NCI-H2171 (cell line): ENCODE measurements around the gene SH3PXD2A.

Source experiments
- DNase-seq: peaks from one replicate; lab custom pipeline; 2025; lab: John Stamatoyannopoulos, UW

The SH3PXD2A gene

DNA sequence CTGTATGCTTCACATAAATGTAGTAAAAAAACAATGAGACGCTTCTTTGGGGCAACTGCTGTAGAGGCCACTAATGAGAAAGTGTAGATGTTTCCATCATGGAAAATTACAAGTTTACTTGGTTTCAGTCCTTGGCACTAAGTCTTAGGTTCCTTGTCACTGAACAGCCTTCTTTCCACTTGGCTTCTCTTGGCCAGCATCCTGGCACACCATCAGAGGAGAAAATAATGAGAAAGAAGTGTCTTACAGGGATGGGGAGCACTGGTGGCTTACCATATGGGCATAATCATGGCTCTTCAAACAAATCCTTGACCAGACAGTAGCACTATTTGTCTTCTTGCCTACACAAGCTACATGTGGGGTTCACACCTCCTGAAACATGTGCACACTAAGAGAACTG, 22.5 kb upstream of the SH3PXD2A start:
- DNase-seq, result no peak

DNA sequence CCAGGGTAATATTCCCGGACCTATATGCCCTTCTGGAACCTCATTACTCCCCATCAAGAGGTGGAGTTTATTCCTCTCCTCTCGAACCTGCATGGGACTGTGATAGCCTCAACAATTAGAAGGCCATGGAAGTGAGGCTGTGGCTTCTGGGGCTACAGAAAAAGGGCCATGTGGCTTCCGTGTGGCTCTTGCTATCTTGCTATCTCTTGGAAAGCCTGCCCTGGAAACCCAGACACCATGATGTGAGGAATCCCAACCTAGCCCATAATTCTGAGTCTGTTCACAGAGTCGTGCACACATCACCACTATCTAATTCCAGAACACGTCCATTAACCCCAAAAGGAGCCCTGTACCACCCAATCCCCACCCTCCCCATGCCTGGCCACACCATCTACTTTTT, 20.8 kb upstream of the SH3PXD2A start:
- no peak for DNase-seq

DNA sequence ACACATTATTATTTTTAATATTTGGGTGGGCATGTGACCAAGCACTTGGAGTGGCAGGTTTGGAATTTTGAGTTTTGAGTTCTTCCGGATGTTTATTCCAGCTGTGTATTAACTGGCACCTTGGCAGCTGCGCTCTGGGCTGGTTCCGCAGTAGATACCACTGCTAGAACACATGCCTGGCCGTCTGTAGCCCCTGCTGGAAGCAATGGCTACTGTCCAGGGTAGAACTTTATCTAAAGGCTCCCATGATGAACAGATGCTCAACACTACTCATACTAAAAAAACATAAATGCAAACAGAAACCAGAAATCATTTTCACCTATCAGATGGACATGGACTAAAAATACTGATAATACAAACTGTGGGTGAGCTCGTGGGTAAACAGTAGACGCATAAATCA, 19.4 kb upstream of the SH3PXD2A start:
- no peak for DNase-seq

DNA sequence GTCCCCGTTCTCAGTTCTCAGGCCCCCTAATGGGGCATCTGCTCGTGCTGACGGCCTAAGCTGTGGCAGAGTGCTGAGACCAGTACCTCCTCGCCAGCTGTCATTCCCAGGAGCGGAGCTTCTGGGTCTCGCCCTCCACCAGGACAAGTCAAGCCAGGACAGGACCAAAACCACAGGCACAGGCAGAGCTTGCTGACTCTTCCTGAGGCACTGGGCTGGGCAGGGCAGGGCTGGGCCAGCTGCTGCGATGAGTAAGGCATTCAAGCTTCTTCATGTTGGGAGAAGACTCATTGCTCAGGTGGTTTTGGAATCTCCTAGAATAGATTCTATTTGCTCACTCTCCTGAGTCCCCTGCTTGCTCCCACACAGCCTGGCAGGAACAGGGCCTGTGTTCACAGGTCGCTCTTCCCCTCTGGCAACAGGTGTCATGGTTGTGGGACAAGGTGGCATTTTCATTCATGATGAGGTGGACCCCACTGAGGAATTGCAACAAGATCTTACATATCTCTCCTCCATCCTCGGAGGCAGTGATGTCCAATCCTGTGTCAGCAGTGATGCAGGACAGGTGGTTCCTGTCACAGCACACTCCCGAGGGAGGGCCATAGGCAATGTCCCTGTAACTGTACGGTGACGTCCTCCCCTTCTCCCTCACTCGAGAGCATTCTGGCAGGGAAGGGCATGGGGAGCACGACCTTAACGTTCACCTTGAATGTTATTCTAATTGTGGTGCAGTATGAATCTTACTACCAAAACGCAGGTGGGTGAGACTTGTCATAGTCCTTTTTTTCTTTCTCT, 17.0 kb upstream of the SH3PXD2A start:
- DNase-seq, result no peak

DNA sequence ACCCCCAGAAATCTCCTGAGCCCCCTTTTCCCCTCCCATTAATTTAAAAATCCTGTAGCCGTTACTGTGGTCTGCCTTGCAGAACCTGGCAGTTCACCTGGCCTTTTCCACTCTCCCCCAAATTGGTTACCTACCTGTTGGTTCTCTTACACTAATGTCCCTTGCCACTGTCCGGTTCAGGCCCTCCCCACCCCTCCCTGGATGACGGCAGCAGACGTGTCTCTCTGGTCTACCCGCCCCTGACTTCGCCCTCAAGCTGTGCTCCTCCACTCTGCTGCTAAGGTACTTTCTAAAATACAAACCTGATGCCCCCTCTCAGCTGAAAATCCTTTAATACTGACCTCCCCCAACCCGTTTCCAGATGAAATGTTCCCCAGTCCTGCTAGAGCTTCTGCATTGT, 15.6 kb upstream of the SH3PXD2A start:
- no peak for DNase-seq

DNA sequence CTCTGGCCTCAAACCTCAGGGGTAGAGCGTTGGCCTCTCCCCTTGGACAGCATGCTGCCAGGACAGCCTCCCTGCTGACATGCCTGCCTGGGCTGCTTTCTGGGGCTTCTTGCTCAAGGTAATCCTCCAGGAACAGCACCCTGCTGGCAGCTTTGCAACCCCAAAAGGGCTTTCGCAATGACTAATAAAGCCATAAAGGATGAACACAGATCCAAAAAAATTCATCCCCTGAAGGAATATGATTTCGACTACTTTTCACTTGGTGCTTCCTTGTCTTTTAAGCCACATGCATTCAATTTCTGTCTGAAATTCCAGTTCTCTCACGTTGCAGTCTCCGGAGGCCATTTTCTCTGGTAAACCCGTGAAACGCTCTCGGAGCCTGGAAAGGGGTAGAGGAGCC, 15.1 kb upstream of the SH3PXD2A start:
- no peak for DNase-seq

DNA sequence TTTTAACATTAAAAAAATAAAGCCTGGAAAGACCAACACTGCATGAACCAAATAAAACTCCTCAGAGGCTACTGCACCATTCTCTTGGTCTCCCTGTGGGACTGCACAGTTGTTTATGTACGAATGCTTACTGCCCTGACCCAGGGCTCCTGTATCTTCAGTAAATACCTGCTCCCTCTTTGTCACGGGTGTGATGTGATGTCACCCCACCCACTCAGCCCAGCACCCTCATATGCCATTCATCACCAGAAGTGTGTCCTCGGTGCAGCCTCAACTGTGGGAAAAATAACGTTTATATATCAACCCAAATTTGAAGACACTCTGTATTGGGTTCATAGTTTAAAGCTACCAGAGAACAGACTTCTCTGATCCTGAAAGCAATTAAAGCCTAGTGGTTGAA, 14.0 kb upstream of the SH3PXD2A start:
- DNase-seq, result no peak

DNA sequence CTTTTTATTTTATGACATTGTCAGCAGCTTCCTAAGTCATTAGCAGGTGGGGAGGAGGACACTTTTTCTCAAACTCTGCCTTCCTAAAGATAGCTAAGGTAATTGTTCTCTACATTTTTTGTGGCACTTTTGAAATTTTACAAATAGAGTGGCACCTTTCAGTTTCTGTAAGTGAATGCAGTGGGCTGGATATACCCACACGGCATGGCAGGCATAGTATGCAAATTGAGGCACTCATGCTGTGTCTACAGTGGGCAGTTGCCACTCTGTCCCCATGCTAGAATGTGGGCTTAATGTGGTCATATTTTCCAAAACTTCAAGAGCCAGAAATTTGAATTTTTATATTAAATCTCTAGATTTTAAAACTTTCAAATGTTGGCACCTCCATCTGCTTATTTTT, 12.8 kb upstream of the SH3PXD2A start:
- DNase-seq, result no peak

DNA sequence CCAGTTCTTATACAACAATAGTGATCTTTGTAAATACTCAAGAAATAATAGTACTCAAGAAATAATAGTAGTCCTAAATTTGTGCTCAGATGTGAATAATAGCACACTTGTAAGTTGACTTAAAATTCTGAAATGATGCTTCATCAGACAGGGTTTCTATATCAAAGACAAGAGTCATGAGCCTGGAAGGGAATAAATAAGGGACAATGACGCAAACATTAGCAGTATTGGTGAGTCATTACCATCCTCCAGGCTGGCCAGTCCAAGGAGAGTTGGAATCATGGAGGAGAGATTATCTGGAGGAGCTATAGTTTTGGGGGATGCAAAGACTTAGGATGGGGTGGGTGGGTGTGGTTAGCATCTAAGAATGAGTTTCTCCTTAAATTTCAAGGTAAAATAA, 6.1 kb upstream of the SH3PXD2A start:
- DNase-seq, result no peak

DNA sequence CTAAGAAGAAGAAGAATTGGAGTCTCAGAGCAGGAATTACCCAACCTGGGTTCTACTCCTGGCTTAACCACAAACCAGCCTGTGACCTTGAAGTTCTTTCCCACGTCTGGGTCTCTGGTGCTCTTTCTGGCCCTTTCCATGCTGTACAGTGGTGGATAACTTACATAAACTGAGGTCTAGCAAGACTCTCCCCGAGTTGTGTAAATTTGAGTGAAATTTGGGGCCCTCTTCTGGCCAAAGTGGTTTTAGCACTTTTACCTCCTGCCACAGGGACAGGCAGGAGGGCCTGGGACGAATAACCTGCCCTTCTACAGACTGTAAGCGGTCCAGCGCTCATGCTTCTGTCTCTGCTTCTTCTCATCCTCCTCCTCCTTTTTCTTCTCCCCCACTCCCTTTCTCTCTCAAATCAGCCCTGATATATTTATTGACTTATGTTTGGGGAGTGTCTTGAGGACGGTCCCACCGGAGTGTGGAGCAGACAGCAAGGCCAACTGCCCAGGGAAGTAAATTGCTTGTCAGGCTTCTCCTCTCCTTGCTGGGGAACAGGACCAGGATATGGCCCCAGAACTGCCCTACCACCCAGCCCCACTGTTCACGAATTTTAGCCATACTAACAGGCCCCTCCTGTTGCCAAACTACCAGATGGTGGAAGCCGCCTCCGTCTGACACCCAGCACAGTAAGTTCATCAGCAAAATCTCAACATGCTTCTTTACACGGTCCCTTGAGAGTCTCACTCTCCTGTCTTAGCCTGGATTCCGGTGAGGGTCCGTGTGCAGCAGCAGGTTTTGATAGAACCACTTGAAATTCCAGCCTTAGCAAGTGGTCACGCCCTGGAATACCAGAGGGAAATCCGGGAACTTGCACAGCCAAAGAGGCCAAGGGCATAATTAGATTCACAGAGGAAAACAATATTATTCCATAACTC, 4.0 kb upstream of the SH3PXD2A start:
- DNase-seq, result no peak

DNA sequence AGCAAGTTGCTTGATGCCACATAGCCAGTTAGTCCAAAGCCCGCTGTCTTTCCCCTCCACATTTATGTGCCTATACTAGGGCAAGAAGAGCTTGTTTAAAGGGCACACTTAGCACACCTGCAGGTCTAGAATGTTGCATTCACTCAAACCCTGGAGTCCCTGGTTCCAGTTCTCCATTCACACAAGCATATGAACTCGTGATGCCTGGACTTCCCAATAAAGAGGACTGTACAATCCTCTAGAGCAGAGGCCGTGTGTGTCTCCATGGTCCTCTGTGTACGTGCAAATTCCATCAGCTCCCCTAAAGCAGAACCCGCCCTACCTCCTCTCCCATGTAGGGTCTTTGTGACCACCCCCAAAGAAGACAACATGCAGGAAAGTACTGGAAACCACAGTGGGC, 3.0 kb upstream of the SH3PXD2A start:
- DNase-seq, result no peak

DNA sequence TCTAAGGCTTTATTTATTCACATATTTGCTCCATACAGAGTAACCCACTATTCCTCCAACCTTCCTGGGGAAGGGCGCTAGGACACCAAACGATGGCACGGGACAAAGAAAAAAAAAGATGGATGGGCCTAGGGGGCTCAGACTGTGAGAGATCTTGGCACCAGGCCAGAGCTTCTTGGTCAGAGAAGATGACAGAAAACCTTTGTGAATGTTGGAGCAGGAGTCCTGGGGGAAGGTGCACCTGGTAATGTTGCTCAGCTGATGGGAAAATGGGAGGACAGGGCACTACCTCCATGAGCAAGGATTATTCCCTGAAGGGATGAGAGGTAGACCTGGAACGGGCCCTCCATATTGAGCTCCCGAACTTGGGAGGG, 1.4 kb upstream of the SH3PXD2A start:
- DNase-seq, result no peak

DNA sequence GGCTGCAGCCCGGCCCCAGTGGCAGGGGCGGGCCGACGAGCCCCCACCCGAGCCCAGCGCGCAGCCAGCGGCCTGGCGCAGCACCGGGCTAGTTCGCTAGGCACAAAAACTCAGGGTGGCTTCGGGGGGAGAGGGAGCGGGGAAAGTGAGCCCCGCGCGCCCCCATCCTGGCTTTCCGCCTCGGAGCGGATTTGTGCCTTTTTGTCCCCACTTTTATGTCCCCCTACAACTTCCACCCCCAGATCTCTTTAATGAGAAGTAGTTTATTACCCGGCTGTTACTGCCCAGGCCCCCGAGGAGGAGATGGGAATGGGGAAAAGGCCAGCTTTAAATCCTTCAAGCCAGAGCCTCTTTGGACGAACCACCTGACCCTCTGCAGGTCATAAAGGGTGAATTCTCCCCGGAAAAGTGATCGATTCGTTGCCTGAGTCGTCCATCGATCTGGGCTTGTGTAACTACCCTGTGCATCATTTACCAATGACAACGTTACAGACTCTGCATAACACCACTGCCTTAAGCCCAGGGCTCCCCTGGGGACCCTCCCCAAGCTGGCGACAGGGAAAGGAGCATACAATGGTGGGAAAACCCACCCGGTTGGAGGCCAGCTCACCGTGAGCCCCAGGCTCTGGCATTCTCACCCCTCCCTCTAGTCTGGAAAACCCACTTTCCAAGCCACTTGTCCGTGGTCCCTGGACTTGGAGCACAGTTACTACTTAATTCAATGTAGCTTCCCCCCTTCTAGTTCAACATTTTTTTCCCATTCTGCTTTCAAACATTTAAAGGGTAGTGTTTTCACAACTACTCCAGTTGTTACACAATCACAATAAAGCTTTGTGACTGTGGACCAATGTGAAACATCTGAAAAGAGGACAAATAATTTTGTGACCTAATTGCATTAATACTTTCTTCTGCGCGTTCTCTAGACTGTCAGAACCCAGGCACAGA, 748 bp upstream of the SH3PXD2A start:
- DNase-seq, result no peak

DNA sequence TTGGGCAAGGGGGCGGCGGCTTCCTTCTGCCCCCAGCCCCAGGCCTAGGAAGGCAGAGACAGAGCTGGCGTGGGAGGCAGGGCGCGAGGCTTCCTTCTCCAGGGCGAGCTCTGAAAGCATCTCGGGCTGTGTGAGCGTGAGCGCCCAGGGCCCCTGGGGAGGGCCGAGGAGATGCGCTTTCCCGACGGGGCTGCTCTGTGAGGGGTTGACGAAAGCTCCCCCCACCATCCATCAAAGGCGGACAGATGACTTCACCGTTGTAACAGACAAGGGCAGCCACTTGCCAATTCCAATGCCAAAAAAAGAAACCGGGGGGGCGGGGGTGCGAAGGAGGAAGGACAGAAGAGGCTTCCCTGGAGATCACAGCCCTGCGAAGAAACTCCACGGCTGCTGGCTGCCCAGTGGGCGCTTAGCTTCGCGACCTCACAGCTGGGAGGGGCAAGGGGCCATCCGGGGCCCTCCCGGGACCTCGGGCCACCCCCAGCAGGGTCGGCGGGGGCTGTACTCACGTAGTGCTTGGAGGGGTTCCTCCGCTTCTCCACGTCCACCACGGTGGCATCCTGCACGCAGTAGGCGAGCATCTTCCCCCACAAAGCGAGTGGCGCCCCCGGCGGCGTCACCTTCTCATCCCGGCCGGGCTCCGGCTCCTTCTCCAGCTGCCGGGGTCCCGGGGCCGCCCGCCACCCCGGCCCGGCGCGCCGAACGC, 537 bp downstream of the SH3PXD2A start:
- DNase-seq, result no peak

DNA sequence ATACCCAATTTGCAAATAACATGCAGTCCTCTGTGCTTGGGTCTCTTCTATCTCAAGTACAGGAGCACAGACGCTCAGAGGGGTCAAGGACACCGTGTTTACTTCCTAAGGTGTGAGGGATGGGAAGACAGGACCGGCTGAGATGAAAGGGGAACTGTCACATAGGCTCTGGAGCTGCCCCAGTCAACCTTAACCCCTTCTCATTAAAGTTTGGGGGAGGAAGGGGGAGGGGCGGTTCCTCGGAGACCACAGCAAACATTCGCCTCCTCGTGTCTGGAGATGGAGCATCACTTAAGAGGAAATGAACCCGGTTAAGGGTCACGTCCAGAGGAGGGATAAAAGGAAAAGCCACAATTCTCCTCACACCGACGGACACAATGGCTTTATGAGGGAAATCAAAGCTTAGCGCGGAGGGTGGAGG, 1.1 kb downstream of the SH3PXD2A start:
- no peak for DNase-seq

DNA sequence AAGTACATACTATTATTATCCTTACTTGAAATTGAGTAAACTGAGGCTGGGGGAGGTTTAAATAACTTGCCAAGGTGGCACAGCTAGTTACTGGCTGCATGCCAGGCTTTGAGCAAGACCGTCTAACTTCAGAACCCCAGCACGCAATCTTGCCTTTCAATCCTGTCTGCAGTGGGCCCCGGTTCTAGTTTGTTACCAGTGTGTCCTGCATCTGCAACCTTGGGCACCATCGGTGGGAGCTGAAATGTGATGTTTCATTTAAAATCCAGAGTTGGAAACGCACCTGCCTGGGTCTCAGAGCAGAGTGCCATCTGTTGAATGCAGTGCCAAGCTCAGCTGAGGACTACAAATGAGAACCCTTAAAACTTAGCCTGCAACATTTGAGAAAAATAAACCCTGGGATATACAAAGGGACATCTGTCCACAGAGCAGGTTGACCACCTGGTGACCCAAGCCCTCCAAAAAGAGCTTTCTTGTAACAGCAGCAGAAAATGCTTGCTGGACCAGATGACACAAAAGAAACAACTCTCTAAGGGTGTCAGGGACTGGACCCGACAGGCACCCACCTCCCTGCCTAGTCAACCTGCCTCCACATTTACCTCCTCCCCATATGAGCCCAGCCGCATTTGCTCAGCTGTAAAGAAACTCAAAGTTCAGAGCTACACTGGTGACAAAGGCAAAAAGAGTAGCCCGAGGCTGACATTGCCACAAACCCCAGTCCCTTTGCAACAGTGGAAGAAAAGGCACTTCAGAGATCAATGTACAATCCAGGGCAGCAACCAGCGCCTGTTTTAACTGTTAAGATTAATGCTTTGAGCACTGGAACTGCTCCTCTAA, 1.7 kb downstream of the SH3PXD2A start:
- no peak for DNase-seq

DNA sequence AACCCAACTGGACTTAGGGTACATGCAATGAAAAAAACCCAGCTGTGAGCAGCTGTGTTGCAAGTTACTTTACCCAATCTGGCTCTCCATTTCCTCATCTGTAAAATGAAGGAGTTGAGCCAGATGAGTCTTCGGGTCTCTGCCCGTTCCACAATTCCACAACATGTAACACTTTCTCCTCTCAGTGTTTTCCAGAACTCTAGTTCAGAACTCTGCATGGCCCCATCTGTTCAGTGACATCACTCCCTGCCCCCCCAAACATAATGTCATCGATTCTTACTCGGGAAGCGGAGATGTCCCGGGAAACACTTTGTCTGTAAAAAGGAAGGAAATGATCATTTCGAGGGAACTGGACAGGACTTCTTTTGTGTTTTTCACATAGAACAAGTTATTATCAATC, 2.5 kb downstream of the SH3PXD2A start:
- DNase-seq, result no peak

DNA sequence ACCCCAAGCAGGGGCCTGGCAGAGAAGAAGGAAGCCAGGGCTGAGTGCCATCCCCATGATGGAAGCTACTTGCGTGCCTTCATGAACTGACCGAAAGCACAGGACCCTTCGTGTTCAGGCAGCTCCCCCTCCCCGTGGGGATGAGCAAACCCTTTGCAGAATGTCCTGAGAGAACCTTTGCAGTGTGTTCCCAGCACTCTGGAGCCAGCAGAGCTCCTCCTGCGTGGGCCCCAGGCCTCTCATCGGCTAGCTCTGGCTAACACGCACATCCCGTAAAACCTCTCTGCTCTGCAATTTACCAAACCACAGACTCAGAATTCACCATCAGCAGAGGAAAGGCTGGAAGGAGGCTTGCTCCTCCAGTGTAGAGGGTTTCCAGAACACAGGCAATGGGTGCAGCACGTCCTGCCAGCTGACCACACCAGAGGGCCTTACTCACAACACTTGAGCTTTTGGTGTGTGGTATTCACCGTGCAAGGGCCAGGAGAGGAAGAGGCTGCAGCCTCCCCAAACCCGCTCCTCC, 3.1 kb downstream of the SH3PXD2A start:
- DNase-seq, result no peak

DNA sequence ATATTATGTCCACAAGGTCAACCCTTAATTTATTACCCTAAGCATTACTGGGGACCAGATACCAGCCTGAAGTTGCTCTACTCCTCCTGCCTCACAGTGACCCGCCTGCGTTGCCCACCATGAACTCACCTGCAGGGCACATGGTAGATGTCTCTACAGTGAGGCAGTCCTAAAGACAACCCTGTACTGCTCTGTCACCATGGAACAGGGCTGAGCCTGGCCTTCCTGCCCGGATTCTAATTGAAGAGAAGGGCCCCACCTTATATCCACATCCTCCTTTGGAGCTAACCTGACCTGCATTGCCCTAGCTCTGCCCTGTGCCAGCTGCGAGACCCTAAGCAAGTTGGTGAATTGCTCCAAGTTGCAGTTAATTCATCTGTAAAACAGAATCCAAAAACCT, 4.1 kb downstream of the SH3PXD2A start:
- DNase-seq, result no peak

DNA sequence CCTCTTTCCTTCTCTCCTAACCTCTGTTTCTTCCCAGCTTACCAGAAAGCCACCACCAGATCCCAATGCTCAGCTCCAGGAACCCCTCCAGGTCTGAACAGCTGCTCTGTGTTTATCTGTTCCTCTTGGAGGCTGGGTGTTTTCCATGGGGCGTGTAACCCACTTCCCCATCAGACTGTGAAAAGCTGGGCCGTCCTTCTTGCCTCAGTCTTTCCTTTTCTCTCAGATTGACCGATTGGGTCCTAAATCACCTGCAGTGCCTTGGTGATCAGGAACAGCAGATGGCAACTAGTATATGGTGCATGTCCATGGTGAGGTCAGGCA, 4.8 kb downstream of the SH3PXD2A start:
- no peak for DNase-seq
